Myometrial cell (primary cell): ENCODE measurements around the gene IRS1. TPM values are rescaled to one million over a fixed set of nuclear protein-coding genes. Genes with fewer than 3 reads are reported as not detected.

Experiments used
- total RNA-seq: library from RNA; depleted of rRNA; stranded (reverse); fragments of >200 nt; gene quantifications from 2 replicates; pipeline ENCODE4 v1.2.3, GENCODE V29; 2015

IRS1 gene
- total RNA-seq, result 27.7 and 31.4 TPM in 2 replicates

DNA sequence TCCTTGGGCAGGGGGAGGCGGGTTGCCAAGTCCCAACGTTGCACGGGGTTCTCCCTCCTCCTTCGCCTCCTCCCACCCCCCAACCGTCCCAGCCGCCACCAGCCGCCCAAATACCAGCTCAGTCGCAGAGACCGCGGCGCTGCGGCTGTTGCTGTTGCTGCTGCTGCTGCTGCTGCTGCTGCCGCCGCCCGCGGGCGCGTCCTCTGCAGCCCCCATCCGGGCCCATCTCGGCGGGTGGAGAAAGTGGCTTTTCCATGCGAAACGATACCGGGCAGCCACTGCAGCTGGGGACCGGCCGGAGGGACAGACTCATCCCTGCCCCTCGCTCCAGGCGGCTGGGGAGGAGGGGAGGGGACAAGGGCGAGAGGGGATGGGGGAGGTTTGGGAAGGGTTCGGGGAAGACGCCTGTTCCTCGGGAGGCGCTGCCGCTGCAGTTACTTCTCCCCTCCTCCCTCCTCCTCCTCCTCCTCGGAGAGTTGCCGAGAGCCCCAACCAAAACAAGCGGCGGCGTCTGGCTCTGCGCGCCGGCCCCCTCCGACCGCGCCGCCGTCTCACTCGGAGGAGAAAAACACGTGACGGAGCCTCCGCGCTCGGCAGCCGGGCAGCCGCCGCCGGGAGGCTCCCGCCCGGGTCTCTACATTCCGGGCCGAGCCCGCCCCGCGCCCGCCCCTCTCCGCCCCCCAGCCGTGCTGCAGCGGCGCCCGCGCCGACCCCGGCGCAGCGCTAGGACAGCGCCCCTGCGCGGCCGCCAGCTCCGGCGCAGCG lies at the start of gene IRS1:
Gene IRS1, minus strand, starts transcription at position 610 of the 765 bp plus-strand sequence. CDS start 1,082 bp downstream, outside the sequence.

DNA sequence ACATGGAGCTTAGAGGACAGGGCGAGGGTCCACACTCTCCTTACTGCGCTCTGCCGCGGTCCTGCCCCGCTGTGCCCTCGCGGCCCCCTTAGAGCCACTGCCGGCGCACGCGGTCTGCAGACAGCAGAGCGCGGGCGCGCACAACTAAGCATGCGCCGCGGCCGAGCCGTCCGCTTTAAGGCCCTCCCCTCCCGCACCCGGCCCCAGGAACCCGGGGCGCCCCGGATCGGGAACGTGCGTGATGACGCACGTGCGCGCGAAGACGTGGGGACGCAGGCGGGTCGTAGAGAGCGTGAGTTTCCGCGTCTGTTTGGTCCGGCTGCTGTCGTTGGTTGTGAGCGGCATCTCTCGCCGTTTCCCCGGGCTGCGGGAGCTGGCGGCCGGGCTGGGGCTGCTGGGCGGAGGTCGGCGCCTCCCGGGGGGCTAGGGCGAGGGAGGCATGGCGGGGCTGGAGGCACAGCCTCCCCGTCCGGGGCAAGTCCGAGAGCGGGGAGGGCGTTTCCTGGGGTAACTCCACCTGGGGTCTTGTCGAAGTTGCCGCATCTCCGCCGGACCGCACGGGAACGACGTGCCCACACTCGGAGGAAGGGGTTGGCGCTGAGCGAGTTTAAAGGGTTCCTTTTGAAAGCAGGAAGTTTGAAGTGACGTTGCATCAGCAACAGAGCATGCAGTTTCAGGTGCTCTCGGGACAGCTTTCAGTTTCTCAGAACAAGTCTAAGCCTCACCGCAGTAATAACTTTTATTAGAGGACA lies 36.4 kb upstream of the IRS1 start, which contains the start of gene RHBDD1:
Gene RHBDD1, plus strand, starts transcription at position 259 of the 752 bp plus-strand sequence. CDS start 28,640 bp downstream, outside the sequence.

Other genes with a start within 250 kb of the IRS1 start
- 8.6 and 10.1 TPM in 2 replicates for gene RHBDD1, start 36.2 kb upstream of the IRS1 start, total RNA-seq